NB4 (cell line): ENCODE data around the gene RGS6.

Source experiments
- DNase-seq: peaks from one replicate; pipeline ENCODE4 v3.0.0; 2010; ENCODE audit warnings: low read depth
- H3K4me3 ChIP-seq: one replicate; pipeline ENCODE4 v1.5.1; 2011; ENCODE audit warnings: mild to moderate bottlenecking, low read depth, low read length, moderate library complexity
- MYC ChIP-seq: IDR thresholded peaks from 2 replicates; pipeline ENCODE4 v1.6.1; 2011; ENCODE audit warnings: low read depth, low read length
- POLR2A ChIP-seq: IDR thresholded peaks from 2 replicates; pipeline ENCODE4 v1.6.1; 2011; ENCODE audit warnings: mild to moderate bottlenecking; ENCODE audit not compliant: insufficient read length; ENCODE audit errors: extremely low read depth
- TF ChIP-seq, protein P1 (sequence below): IDR thresholded peaks from 2 replicates; pipeline ENCODE4 v1.6.1; 2011; ENCODE audit warnings: low read depth, low read length
- TF ChIP-seq, protein P2 (sequence below): IDR thresholded peaks from one replicate; pipeline ENCODE4 v1.5.1; 2012; ENCODE audit warnings: low read depth, low read length

RGS6 gene

DNA sequence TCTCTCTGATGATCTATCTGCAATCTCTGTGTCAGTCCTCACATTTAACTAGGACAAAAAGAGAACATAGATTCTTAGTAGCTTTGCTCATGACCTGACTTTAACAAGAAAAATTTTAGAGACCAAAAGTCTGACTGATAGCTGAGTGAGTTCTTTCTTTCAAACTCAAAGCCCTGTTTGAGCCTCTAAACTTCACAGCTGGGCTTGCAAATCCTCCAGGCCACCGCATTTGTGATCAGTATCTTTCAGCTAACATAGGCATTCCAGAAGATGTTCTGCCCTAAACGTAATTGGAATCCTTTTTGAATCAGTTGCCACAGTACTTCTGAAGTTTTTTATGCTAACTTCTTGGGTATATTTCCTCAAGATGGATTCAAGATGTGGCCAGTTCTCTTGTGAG, 502.6 kb downstream of the RGS6 start:
- no peak overlapping the region for H3K4me3 ChIP-seq
- no peak for DNase-seq
- TF ChIP-seq MYC (no peak), POLR2A (no peak)
- TF ChIP-seq, protein P1, sequence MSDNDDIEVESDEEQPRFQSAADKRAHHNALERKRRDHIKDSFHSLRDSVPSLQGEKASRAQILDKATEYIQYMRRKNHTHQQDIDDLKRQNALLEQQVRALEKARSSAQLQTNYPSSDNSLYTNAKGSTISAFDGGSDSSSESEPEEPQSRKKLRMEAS: no peak
- TF ChIP-seq, protein P2, sequence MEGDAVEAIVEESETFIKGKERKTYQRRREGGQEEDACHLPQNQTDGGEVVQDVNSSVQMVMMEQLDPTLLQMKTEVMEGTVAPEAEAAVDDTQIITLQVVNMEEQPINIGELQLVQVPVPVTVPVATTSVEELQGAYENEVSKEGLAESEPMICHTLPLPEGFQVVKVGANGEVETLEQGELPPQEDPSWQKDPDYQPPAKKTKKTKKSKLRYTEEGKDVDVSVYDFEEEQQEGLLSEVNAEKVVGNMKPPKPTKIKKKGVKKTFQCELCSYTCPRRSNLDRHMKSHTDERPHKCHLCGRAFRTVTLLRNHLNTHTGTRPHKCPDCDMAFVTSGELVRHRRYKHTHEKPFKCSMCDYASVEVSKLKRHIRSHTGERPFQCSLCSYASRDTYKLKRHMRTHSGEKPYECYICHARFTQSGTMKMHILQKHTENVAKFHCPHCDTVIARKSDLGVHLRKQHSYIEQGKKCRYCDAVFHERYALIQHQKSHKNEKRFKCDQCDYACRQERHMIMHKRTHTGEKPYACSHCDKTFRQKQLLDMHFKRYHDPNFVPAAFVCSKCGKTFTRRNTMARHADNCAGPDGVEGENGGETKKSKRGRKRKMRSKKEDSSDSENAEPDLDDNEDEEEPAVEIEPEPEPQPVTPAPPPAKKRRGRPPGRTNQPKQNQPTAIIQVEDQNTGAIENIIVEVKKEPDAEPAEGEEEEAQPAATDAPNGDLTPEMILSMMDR: no peak

- DNase-seq: peak; percentile 57
- no peak for TF ChIP-seq POLR2A
- TF ChIP-seq, protein P1: peak; percentile 36; the same call in 1 of the 2 replicates
- H3K4me3 ChIP-seq: no peak overlapping the region
Observed at GRCh38 chr14:72439707-72440106, 507.5 kb downstream of the RGS6 start.

- DNase-seq: no peak
- H3K4me3 ChIP-seq: no peak overlapping the region
- no peak for TF ChIP-seq POLR2A
- TF ChIP-seq, protein P2: no peak
- TF ChIP-seq, protein P1: no peak
- TF ChIP-seq MYC: no peak
Observed at GRCh38 chr14:72443256-72443655, 511.0 kb downstream of the RGS6 start.

DNA sequence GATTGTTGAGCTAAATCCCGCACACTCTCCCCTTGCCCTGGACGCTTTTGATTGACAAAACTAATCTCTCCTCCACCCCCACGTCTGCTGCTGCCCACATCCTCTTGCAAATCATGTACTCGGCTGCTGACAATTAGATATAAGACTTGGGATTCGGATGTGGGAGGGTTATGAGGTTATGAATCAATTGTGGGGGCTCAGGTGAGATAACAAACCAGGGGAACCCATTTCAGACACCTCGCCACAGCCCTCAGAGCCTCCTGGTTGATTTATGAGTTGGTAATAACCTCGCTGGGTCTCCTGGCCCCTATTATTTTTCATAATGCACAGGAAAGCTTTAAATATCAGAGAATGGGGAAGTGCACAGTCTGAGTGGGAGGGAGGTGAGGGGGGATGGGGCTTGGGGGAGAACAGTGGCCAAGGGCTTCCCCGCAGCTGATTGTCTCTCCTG, 511.8 kb downstream of the RGS6 start:
- TF ChIP-seq MYC (no peak), POLR2A (no peak)
- TF ChIP-seq, protein P2: no peak
- TF ChIP-seq, protein P1: no peak
- DNase-seq: peak; percentile 73
- H3K4me3 ChIP-seq: no peak overlapping the region

GRCh38 chr14:72444701-72445100, 512.5 kb downstream of the RGS6 start:
- no peak for DNase-seq
- TF ChIP-seq POLR2A (no peak), MYC (no peak)
- TF ChIP-seq, protein P2: no peak
- TF ChIP-seq, protein P1: no peak
- H3K4me3 ChIP-seq: no peak overlapping the region

- TF ChIP-seq POLR2A (no peak), MYC (no peak)
- TF ChIP-seq, protein P1: no peak
- TF ChIP-seq, protein P2: no peak
- no peak overlapping the region for H3K4me3 ChIP-seq
- DNase-seq: no peak
Observed at GRCh38 chr14:72448212-72448611, 516.0 kb downstream of the RGS6 start.
